Measurements from ENCODE around the gene AVPR1B.

The AVPR1B gene

DNA sequence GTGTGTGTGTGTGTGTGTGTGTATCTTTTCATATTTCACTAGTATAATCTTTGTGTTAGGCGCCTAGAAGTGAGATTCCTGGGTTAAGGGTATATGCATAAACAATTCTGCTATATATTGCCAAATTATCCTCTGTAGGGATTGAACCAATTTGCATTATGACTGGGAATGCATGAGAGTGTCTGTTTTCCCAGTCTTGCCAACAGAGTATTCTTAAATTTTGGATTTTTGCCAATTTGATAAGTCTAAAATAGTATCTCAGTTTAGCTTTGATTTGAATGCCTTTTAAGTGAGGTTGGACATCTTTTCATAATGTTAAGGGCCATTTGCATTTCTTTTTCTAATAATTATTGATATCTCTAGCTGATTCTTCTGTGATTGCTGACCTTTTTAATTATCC is 8.2 kb upstream of the AVPR1B start:
- no peak overlapping the region for H3K4me2 ChIP-seq
- H3K4me3 ChIP-seq (IDR thresholded peaks at IDR 0.05; ENCODE audit: insufficient read depth, low read depth, low read length): no peak overlapping the region
- H3K4me1 ChIP-seq (ENCODE audit: low read depth, poor library complexity, severe bottlenecking): no peaks in the 10 kb centered on the region
- no peaks in the 10 kb centered on the region for H4K20me1 ChIP-seq (ENCODE audit: insufficient read depth)
- H3K27ac ChIP-seq: no peak overlapping the region
- H3K27me3 ChIP-seq (ENCODE audit: insufficient read depth, low read depth): no peaks in the 10 kb centered on the region
- H3K36me3 ChIP-seq (ENCODE audit: insufficient read depth): no peaks in the 10 kb centered on the region
- no peak overlapping the region for H2AFZ ChIP-seq (ENCODE audit: low read depth)
- TF ChIP-seq, protein P1, sequence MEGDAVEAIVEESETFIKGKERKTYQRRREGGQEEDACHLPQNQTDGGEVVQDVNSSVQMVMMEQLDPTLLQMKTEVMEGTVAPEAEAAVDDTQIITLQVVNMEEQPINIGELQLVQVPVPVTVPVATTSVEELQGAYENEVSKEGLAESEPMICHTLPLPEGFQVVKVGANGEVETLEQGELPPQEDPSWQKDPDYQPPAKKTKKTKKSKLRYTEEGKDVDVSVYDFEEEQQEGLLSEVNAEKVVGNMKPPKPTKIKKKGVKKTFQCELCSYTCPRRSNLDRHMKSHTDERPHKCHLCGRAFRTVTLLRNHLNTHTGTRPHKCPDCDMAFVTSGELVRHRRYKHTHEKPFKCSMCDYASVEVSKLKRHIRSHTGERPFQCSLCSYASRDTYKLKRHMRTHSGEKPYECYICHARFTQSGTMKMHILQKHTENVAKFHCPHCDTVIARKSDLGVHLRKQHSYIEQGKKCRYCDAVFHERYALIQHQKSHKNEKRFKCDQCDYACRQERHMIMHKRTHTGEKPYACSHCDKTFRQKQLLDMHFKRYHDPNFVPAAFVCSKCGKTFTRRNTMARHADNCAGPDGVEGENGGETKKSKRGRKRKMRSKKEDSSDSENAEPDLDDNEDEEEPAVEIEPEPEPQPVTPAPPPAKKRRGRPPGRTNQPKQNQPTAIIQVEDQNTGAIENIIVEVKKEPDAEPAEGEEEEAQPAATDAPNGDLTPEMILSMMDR (conservative IDR thresholded peaks at IDR 0.05; ENCODE audit: low read depth, low read length): no peak
- H3K9ac ChIP-seq: no peak overlapping the region
- no peaks in the 10 kb centered on the region for H3K79me2 ChIP-seq (ENCODE audit: insufficient read depth, low read depth)

DNA sequence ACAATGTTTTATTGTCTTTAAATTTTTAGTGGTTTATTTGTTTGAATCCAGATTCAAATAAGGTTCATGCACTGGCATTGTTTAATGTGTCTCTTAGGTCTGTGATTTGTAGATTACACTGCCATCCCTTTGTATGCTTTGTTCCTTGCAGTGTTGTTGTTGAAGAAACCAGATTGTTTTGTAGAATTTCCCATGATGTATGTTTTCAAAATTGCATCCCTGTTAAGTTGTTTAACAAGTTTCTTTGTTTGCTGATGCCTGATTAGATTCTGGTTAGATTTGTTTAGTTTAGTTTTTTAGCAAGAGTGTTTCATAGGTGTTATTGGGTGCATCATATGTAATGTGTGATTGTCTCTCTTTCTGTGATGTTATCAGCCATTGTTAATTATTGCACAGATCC is 5.5 kb upstream of the AVPR1B start:
- Histone ChIP-seq H3K27me3 (ENCODE audit: insufficient read depth, low read depth) (no peaks in the 10 kb centered on the region), H3K4me1 (ENCODE audit: low read depth, poor library complexity, severe bottlenecking) (no peaks in the 10 kb centered on the region), H3K9ac (no peak overlapping the region), H2AFZ (ENCODE audit: low read depth) (no peak overlapping the region), H3K27ac (no peak overlapping the region), H3K79me2 (ENCODE audit: insufficient read depth, low read depth) (no peaks in the 10 kb centered on the region), H4K20me1 (ENCODE audit: insufficient read depth) (no peaks in the 10 kb centered on the region), H3K4me3 (IDR thresholded peaks at IDR 0.05; ENCODE audit: insufficient read depth, low read depth, low read length) (no peak overlapping the region), H3K4me2 (no peak overlapping the region), H3K36me3 (ENCODE audit: insufficient read depth) (no peaks in the 10 kb centered on the region)
- TF ChIP-seq, protein P1 (conservative IDR thresholded peaks at IDR 0.05; ENCODE audit: low read depth, low read length): no peak

DNA sequence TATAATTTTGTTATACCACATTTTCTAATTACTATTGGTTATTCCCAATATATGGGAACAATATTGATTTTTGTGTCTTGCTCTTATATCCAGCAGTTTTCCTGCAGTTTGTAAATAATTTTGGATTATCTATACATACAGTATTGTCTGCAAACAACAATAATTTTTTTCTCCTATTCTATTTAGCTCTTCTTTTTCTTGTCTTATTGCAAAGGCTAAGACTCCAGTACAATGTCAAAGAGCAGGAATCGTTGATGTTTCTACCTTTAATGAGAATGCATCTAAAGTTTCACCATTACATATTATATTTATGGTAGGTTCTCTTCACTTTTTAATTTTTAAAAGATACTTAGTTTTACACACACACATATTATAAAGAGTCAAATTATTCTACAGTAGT is 4.1 kb upstream of the AVPR1B start:
- H3K27me3 ChIP-seq (ENCODE audit: insufficient read depth, low read depth): no peaks in the 10 kb centered on the region
- H3K36me3 ChIP-seq (ENCODE audit: insufficient read depth): no peaks in the 10 kb centered on the region
- H2AFZ ChIP-seq (ENCODE audit: low read depth): no peak overlapping the region
- H3K4me1 ChIP-seq (ENCODE audit: low read depth, poor library complexity, severe bottlenecking): no peaks in the 10 kb centered on the region
- H3K4me3 ChIP-seq (IDR thresholded peaks at IDR 0.05; ENCODE audit: insufficient read depth, low read depth, low read length): no peak overlapping the region
- H3K4me2 ChIP-seq: no peak overlapping the region
- H3K27ac ChIP-seq: no peak overlapping the region
- TF ChIP-seq, protein P1 (conservative IDR thresholded peaks at IDR 0.05; ENCODE audit: low read depth, low read length): no peak
- no peak overlapping the region for H3K9ac ChIP-seq
- H4K20me1 ChIP-seq (ENCODE audit: insufficient read depth): no peaks in the 10 kb centered on the region
- no peaks in the 10 kb centered on the region for H3K79me2 ChIP-seq (ENCODE audit: insufficient read depth, low read depth)

DNA sequence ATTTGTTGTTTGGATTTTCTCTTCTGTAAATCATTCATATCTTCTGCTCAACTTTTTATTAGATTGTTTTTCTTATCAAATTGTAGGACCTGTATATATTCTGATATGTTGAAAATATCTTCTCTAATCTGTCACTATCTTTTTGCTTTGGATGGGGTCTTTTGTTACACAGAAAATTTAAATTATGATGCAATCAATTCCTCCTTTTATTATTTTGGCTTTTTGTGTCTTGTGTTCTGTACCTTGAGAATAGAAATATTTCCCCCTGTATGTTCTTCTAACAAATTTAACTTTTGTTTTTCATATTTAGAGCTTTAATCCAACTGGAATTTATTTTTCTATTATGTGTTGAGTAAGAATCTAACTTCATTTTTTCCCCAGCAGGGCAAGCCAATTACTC is 3.2 kb upstream of the AVPR1B start:
- no peak overlapping the region for H3K9ac ChIP-seq
- TF ChIP-seq, protein P1 (conservative IDR thresholded peaks at IDR 0.05; ENCODE audit: low read depth, low read length): no peak

DNA sequence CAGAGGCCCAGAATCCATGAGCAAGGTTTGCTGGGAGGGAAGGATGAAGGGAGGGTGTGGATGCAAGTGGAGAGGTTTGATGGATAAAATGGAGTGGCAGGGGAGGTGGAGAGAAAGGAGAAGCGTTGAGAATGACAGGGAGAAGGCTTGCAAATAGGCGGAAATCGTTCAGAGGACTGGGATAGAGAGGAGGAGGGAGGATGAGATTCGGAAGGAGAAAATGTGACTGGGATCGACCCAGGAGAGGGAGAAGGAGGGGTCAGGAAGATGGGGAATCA is 376 bp downstream of the AVPR1B start:
- no peaks in the 10 kb centered on the region for H3K36me3 ChIP-seq (ENCODE audit: insufficient read depth)
- H2AFZ ChIP-seq (ENCODE audit: low read depth): no peak overlapping the region
- H3K4me1 ChIP-seq (ENCODE audit: low read depth, poor library complexity, severe bottlenecking): no peaks in the 10 kb centered on the region
- H3K79me2 ChIP-seq (ENCODE audit: insufficient read depth, low read depth): no peaks in the 10 kb centered on the region
- no peak overlapping the region for H3K4me3 ChIP-seq (IDR thresholded peaks at IDR 0.05; ENCODE audit: insufficient read depth, low read depth, low read length)
- TF ChIP-seq, protein P1 (conservative IDR thresholded peaks at IDR 0.05; ENCODE audit: low read depth, low read length): no peak
- H3K27ac ChIP-seq: no peak overlapping the region
- no peak overlapping the region for H3K9ac ChIP-seq
- no peak overlapping the region for H3K4me2 ChIP-seq
- H3K27me3 ChIP-seq (ENCODE audit: insufficient read depth, low read depth): no peaks in the 10 kb centered on the region
- H4K20me1 ChIP-seq (ENCODE audit: insufficient read depth): no peaks in the 10 kb centered on the region

More for the DNA sequence above, 3.2 kb upstream of the AVPR1B start:
- H4K20me1 ChIP-seq (ENCODE audit: insufficient read depth): no peaks in the 10 kb centered on the region
- H3K27me3 ChIP-seq (ENCODE audit: insufficient read depth, low read depth): no peaks in the 10 kb centered on the region
- no peaks in the 10 kb centered on the region for H3K79me2 ChIP-seq (ENCODE audit: insufficient read depth, low read depth)
- no peak overlapping the region for H3K4me3 ChIP-seq (IDR thresholded peaks at IDR 0.05; ENCODE audit: insufficient read depth, low read depth, low read length)
- H3K4me2 ChIP-seq: no peak overlapping the region
- H3K36me3 ChIP-seq (ENCODE audit: insufficient read depth): no peaks in the 10 kb centered on the region
- H3K4me1 ChIP-seq (ENCODE audit: low read depth, poor library complexity, severe bottlenecking): no peaks in the 10 kb centered on the region
- no peak overlapping the region for H3K27ac ChIP-seq
- no peak overlapping the region for H2AFZ ChIP-seq (ENCODE audit: low read depth)
